K562 (cell line): ENCODE measurements around the gene CBFA2T2. TPM values are rescaled to one million over a fixed set of nuclear protein-coding genes. Genes with fewer than 3 reads are reported as not detected.

ENCODE experiments used
- ATF7 ChIP-seq: fragments of 450-650 bp; IDR thresholded peaks from 2 replicates; pipeline ENCODE4 v1.7.1; 2014; ENCODE audit warnings: mild to moderate bottlenecking, moderate library complexity
- DPF2 ChIP-seq: fragments of 450-650 bp; IDR thresholded peaks from 2 replicates; pipeline ENCODE4 v1.6.1; 2016
- EHMT2 ChIP-seq: fragments of 450-650 bp; IDR thresholded peaks from 2 replicates; pipeline ENCODE4 v1.6.1; 2018; ENCODE audit warnings: antibody characterized with exemption
- ERF ChIP-seq: fragments of 450-650 bp; formaldehyde crosslinking; IDR thresholded peaks from 2 replicates; pipeline ENCODE4 v1.4.0; 2020; ENCODE audit warnings: mild to moderate bottlenecking, mixed read lengths
- GABPB1 ChIP-seq: sonication (generic); formaldehyde crosslinking; IDR thresholded peaks from 2 replicates; pipeline ENCODE4 v1.8.0; 2022; ENCODE audit warnings: mild to moderate bottlenecking, missing genetic modification reagents
- HDAC1 ChIP-seq, 2 experiments: fragments of 450-650 bp; IDR thresholded peaks; 2 replicates each; pipeline ENCODE4 v1.6.1; 2016 to 2017; ENCODE audit warnings: inconsistent platforms in 1 of 2, mild to moderate bottlenecking in 1 of 2, moderate library complexity in 1 of 2
- HDAC6 ChIP-seq: IDR thresholded peaks from 2 replicates; pipeline ENCODE4 v1.6.1; 2012; ENCODE audit warnings: low read depth, mild to moderate bottlenecking, control low read depth, inconsistent platforms, low read length, moderate library complexity
- HDAC8 ChIP-seq: fragments of 450-650 bp; IDR thresholded peaks from 2 replicates; pipeline ENCODE4 v1.6.1; 2016; ENCODE audit warnings: mild to moderate bottlenecking, missing genetic modification characterization, moderate library complexity, missing compliant biosample characterization
- KAT7 ChIP-seq: sonication (generic); formaldehyde crosslinking; IDR thresholded peaks from 2 replicates; pipeline ENCODE4 v1.8.0; 2022; ENCODE audit warnings: missing genetic modification reagents, mild to moderate bottlenecking, borderline replicate concordance
- KLF1 ChIP-seq: fragments of 450-650 bp; IDR thresholded peaks from 2 replicates; pipeline ENCODE4 v1.6.1; 2016; ENCODE audit warnings: missing genetic modification characterization, missing compliant biosample characterization
- KLF13 ChIP-seq: fragments of 450-650 bp; IDR thresholded peaks from 2 replicates; pipeline ENCODE4 v1.6.1; 2016; ENCODE audit warnings: missing genetic modification characterization, low read depth, mild to moderate bottlenecking, missing compliant biosample characterization, moderate library complexity, borderline replicate concordance
- NBN ChIP-seq: fragments of 450-650 bp; IDR thresholded peaks from 2 replicates; pipeline ENCODE4 v1.6.1; 2016; ENCODE audit warnings: low read depth, mild to moderate bottlenecking
- NRF1 ChIP-seq, 2 experiments: fragments of 450-650 bp; IDR thresholded peaks in 1 of 2; conservative IDR thresholded peaks in 1 of 2; 2 replicates each; pipeline ENCODE4 v1.6.1; 2014; ENCODE audit warnings: mild to moderate bottlenecking in 2 of 2
- POLR2G ChIP-seq: fragments of 200-400 bp; formaldehyde crosslinking; IDR thresholded peaks from 2 replicates; pipeline ENCODE4 v1.6.1; 2017; ENCODE audit warnings: low read depth, mild to moderate bottlenecking, antibody characterized with exemption, low read length, moderate library complexity
- RB1 ChIP-seq: fragments of 450-650 bp; IDR thresholded peaks from 2 replicates; pipeline ENCODE4 v1.6.1; 2017; ENCODE audit warnings: low read depth, mild to moderate bottlenecking
- RFX7 ChIP-seq: fragments of 250-450 bp; sonication (Bioruptor Pico); IDR thresholded peaks from 2 replicates; pipeline ENCODE4 v1.5.1; 2021; ENCODE audit warnings: mild to moderate bottlenecking
- SMARCB1 ChIP-seq: IDR thresholded peaks from 2 replicates; pipeline ENCODE4 v1.6.1; 2011; ENCODE audit warnings: improper control_type of control experiment, low read depth; ENCODE audit not compliant: insufficient read length
- ZBED1 ChIP-seq: IDR thresholded peaks from 2 replicates; pipeline ENCODE4 v1.6.1; 2014
- ZBTB7A ChIP-seq: IDR thresholded peaks from 2 replicates; pipeline ENCODE4 v1.6.1; 2011; ENCODE audit warnings: low read depth, mild to moderate bottlenecking, low read length, moderate library complexity, borderline replicate concordance; ENCODE audit not compliant: control insufficient read depth
- ZNF121 ChIP-seq: sonication (generic); formaldehyde crosslinking; conservative IDR thresholded peaks from 2 replicates; pipeline ENCODE4 v1.8.0; 2022; ENCODE audit warnings: missing genetic modification reagents
- ZNF165 ChIP-seq: fragments of 250-450 bp; sonication (Bioruptor Pico); IDR thresholded peaks from 2 replicates; pipeline ENCODE4 v1.4.0; 2020; ENCODE audit warnings: borderline replicate concordance
- polyA plus RNA-seq, 8 experiments: library from polyadenylated mRNA; depleted of rRNA in 4 of 8; stranded (reverse) in 5 of 8; unstranded in 3 of 8; fragments of >200 nt; fragmentation: Nextera tagmentation in 2 of 8; fragmentation: Illumina TruSeq in 1 of 8; extraction: Ambion mirVana in 2 of 8; extraction: Trizol in 1 of 8; gene quantifications; 2 replicates each; pipeline versions ENCODE4 v1.2.1 to v1.2.3, GENCODE V29; 2011 to 2014; ENCODE audit warnings: inconsistent platforms in 1 of 8, missing spikeins in 1 of 8
- total RNA-seq, 7 experiments: library from RNA; depleted of rRNA in 6 of 7; stranded (reverse); fragments of >200 nt in 6 of 7; fragmentation: Illumina TruSeq in 2 of 7; extraction: Trizol in 2 of 7; gene quantifications; 2 replicates each; pipeline versions ENCODE4 v1.2.1 to v1.2.3, GENCODE V29; 2011 to 2021; ENCODE audit warnings: low replicate concordance in 1 of 7
- TF ChIP-seq, protein P1 (sequence below): sonication (generic); formaldehyde crosslinking; IDR thresholded peaks from 2 replicates; pipeline ENCODE4 v1.8.0; 2023; ENCODE audit warnings: mild to moderate bottlenecking, missing genetic modification reagents
- TF ChIP-seq, protein P2 (sequence below): fragments of 200-800 bp; sonication (Bioruptor generic); IDR thresholded peaks from 2 replicates; pipeline ENCODE4 v1.6.1; 2016; ENCODE audit warnings: missing genetic modification characterization, missing compliant biosample characterization

The CBFA2T2 gene
- total and polyA plus RNA-seq, 9 of the 15 experiments (the other 6 are each of a cell fraction or from before 2014, with no cell fraction given) = 0.27 to 9.6 (median 5.8) TPM

DNA sequence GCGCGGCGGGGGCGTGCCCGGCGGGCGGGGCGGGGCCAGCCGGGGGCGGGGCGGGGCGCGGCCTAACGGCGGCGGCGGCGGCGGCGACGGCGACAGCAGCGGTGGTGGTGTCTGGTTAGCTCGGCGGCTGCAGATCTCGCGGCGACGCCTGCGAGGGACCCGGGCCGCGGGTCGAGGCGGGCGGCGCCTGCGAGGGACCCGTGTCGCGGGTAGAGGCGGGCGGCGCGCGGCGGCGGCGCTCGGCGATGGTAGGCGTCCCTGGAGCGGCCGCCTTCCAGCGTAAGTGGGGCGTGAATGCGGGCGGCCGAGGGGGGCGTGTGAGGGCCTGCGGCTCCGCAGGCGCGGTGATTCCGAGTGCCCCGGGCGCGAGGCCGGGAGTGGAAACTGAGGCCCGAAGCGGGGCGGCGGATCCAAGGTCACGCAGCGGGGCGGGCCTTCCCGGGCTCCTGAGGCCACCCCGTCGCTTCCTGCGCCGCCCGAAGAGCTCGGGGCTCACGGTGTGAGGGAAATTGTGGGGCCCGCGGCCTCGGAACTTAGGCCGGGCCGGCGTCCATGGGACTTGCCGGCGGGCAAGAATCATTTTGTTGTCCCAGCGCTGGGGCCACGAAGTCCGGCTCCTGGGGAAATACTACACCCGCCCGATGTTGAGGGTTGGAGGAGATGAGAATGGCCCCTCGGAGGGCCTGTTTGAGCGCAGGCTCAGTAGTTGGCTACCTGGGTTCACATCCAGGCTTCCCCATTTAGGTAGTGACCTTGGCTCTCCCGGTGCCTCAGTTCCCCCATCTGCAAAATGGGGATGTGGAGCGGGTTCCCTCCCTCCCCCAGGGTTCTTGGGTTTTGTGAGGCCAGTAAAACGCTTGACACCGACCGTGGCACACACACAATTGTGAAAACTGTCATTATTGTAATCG, at the start of gene CBFA2T2 (continued):
- TF ChIP-seq, protein P1, sequence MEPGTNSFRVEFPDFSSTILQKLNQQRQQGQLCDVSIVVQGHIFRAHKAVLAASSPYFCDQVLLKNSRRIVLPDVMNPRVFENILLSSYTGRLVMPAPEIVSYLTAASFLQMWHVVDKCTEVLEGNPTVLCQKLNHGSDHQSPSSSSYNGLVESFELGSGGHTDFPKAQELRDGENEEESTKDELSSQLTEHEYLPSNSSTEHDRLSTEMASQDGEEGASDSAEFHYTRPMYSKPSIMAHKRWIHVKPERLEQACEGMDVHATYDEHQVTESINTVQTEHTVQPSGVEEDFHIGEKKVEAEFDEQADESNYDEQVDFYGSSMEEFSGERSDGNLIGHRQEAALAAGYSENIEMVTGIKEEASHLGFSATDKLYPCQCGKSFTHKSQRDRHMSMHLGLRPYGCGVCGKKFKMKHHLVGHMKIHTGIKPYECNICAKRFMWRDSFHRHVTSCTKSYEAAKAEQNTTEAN (CRISPR knock-in tag) = no peak
- TF ChIP-seq ZNF165 (CRISPR knock-in tag) = no peak
- TF ChIP-seq, protein P2, sequence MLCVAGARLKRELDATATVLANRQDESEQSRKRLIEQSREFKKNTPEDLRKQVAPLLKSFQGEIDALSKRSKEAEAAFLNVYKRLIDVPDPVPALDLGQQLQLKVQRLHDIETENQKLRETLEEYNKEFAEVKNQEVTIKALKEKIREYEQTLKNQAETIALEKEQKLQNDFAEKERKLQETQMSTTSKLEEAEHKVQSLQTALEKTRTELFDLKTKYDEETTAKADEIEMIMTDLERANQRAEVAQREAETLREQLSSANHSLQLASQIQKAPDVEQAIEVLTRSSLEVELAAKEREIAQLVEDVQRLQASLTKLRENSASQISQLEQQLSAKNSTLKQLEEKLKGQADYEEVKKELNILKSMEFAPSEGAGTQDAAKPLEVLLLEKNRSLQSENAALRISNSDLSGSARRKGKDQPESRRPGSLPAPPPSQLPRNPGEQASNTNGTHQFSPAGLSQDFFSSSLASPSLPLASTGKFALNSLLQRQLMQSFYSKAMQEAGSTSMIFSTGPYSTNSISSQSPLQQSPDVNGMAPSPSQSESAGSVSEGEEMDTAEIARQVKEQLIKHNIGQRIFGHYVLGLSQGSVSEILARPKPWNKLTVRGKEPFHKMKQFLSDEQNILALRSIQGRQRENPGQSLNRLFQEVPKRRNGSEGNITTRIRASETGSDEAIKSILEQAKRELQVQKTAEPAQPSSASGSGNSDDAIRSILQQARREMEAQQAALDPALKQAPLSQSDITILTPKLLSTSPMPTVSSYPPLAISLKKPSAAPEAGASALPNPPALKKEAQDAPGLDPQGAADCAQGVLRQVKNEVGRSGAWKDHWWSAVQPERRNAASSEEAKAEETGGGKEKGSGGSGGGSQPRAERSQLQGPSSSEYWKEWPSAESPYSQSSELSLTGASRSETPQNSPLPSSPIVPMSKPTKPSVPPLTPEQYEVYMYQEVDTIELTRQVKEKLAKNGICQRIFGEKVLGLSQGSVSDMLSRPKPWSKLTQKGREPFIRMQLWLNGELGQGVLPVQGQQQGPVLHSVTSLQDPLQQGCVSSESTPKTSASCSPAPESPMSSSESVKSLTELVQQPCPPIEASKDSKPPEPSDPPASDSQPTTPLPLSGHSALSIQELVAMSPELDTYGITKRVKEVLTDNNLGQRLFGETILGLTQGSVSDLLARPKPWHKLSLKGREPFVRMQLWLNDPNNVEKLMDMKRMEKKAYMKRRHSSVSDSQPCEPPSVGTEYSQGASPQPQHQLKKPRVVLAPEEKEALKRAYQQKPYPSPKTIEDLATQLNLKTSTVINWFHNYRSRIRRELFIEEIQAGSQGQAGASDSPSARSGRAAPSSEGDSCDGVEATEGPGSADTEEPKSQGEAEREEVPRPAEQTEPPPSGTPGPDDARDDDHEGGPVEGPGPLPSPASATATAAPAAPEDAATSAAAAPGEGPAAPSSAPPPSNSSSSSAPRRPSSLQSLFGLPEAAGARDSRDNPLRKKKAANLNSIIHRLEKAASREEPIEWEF = no peak
- TF ChIP-seq KLF13 = 0 out of 2 replicates have a peak, but pooled peaks have one; percentile 43
- TF ChIP-seq SMARCB1 = peak; percentile 35
- 0 out of 4 replicates have a peak, but pooled peaks have one; percentile 36 to 61 for TF ChIP-seq HDAC1 (IDR thresholded peaks at IDR 0.05)
- no peak for TF ChIP-seq ZBED1
- TF ChIP-seq ATF7 = no peak
- TF ChIP-seq RFX7 (CRISPR knock-in tag) = no peak
- peak in 1 of 2 experiments; percentile 14; a peak in 2 of 4 replicates for TF ChIP-seq NRF1 (conservative IDR thresholded peaks at IDR 0.05 in 1 of 2, IDR thresholded peaks at IDR 0.05 in 1 of 2)
- TF ChIP-seq NBN = 0 out of 2 replicates have a peak, but pooled peaks have one; percentile 34
- 0 out of 2 replicates have a peak, but pooled peaks have one; percentile 21 for TF ChIP-seq DPF2
- TF ChIP-seq ERF (CRISPR knock-in tag) = peak; percentile 65; the same call in 1 of the 2 replicates
- TF ChIP-seq ZBTB7A = peak; percentile 58; the same call in 1 of the 2 replicates
- no peak for TF ChIP-seq ZNF121 (CRISPR knock-in tag)
- peak; percentile 83 for TF ChIP-seq POLR2G
- TF ChIP-seq KAT7 (CRISPR knock-in tag) = peak; percentile 55; the same call in 1 of the 2 replicates
- no peak for TF ChIP-seq EHMT2
- no peak for TF ChIP-seq HDAC8
- TF ChIP-seq HDAC6 = no peak
- TF ChIP-seq RB1 = peak; percentile 40
- peak; percentile 24; the same call in 1 of the 2 replicates for TF ChIP-seq KLF1 (tag)
- TF ChIP-seq GABPB1 (CRISPR knock-in tag) = peak; percentile 36; the same call in 1 of the 2 replicates
